GM12891 (cell line): ENCODE data around the gene MYEOV.

Experiments
- POLR2A ChIP-seq: IDR thresholded peaks from 2 replicates; pipeline ENCODE4 v1.6.1; 2011; ENCODE audit warnings: low read depth, low read length, control low read depth
- POLR2AphosphoS5 ChIP-seq: IDR thresholded peaks from 2 replicates; pipeline ENCODE4 v1.6.1; 2011; ENCODE audit warnings: low read depth, low read length, control low read depth
- POU2F2 ChIP-seq: IDR thresholded peaks from 2 replicates; pipeline ENCODE4 v1.6.1; 2011; ENCODE audit warnings: low read depth, mild to moderate bottlenecking, control low read depth, low read length, moderate library complexity
- SPI1 ChIP-seq: IDR thresholded peaks from 2 replicates; pipeline ENCODE4 v1.6.1; 2011; ENCODE audit warnings: low read depth, low read length, control low read depth
- TAF1 ChIP-seq: IDR thresholded peaks from 2 replicates; pipeline ENCODE4 v1.6.1; 2011; ENCODE audit warnings: low read depth, low read length, control low read depth

GRCh38 chr11:69298267-69299022, 4.5 kb downstream of the MYEOV start:
- TF ChIP-seq POLR2A (0 out of 2 replicates have a peak, but pooled peaks have one; percentile 42), TAF1 (no peak), POLR2AphosphoS5 (0 out of 2 replicates have a peak, but pooled peaks have one; percentile 32), POU2F2 (no peak), SPI1 (peak; percentile 61)
